ENCODE measurements around the gene SLC1A4. TPM values are rescaled to one million over a fixed set of nuclear protein-coding genes. Genes with fewer than 3 reads are reported as not detected.
"Not testable (repeated sequence)": the region's sequence is repeated elsewhere in the genome, so short reads cannot be mapped to it uniquely, and the experiment has no call there.

Gene SLC1A4
- polyA plus RNA-seq, 1 donor, result 6.0 TPM

- no peak for DNase-seq
Measured at GRCh38 chr2:65026154-65026553, 37.0 kb downstream of the SLC1A4 start.

GRCh38 chr2:65026704-65027464, 37.7 kb downstream of the SLC1A4 start:
- DNase-seq, result no peak

- no peak for DNase-seq
Measured at GRCh38 chr2:65027616-65028244, 38.5 kb downstream of the SLC1A4 start.

- DNase-seq, result no peak
Measured at GRCh38 chr2:65030476-65031332, 41.5 kb downstream of the SLC1A4 start.

GRCh38 chr2:65031341-65032018, 42.3 kb downstream of the SLC1A4 start:
- DNase-seq, result no peak

- DNase-seq, result no peak
Measured at GRCh38 chr2:65032019-65032975, 43.1 kb downstream of the SLC1A4 start.

GRCh38 chr2:65033178-65033577, 44.0 kb downstream of the SLC1A4 start:
- DNase-seq, result no peak

- not testable (repeated sequence) for DNase-seq
Measured at GRCh38 chr2:65033667-65034066, 44.5 kb downstream of the SLC1A4 start.

- no peak for DNase-seq
Measured at GRCh38 chr2:65035351-65035943, 46.2 kb downstream of the SLC1A4 start.

GRCh38 chr2:65037178-65037577, 48.0 kb downstream of the SLC1A4 start:
- DNase-seq, result no peak

GRCh38 chr2:65039640-65040039, 50.4 kb downstream of the SLC1A4 start:
- DNase-seq, result no peak

- peak; percentile 69 for DNase-seq
Measured at GRCh38 chr2:65040400-65041261, 51.4 kb downstream of the SLC1A4 start.

GRCh38 chr2:65043001-65043400, 53.8 kb downstream of the SLC1A4 start:
- DNase-seq, result no peak

- DNase-seq, result no peak
Measured at GRCh38 chr2:65044097-65044735, 55.0 kb downstream of the SLC1A4 start.

GRCh38 chr2:65045651-65046050, 56.5 kb downstream of the SLC1A4 start:
- DNase-seq, result no peak

GRCh38 chr2:65046633-65047407, 57.6 kb downstream of the SLC1A4 start:
- DNase-seq, result no peak

GRCh38 chr2:65049010-65049639, 59.9 kb downstream of the SLC1A4 start:
- no peak for DNase-seq

GRCh38 chr2:65050931-65051330, 61.7 kb downstream of the SLC1A4 start:
- no peak for DNase-seq

Data from left kidney (tissue), 2 donors.